Urinary bladder (tissue), 4 donors: ENCODE results near the gene PCNX4. TPM values are rescaled to one million over a fixed set of nuclear protein-coding genes. Genes with fewer than 3 reads are reported as not detected.
"Not testable (repeated sequence)": the region's sequence is repeated elsewhere in the genome, so short reads cannot be mapped to it uniquely, and the experiment has no call there.

Experiments used
- DNase-seq: peaks from one replicate; pipeline ENCODE4 v3.0.0-alpha.2; 2015; ENCODE audit errors: extremely low spot score
- H3K27ac ChIP-seq: one replicate; pipeline ENCODE4 v1.5.1; 2013; ENCODE audit warnings: low read depth, mild to moderate bottlenecking, moderate library complexity
- H3K36me3 ChIP-seq: one replicate; pipeline ENCODE4 v1.6.1; 2013; ENCODE audit warnings: mild to moderate bottlenecking, moderate library complexity; ENCODE audit not compliant: insufficient read depth
- H3K4me1 ChIP-seq: one replicate; pipeline ENCODE4 v1.6.1; 2013; ENCODE audit warnings: mild to moderate bottlenecking, moderate library complexity; ENCODE audit not compliant: insufficient read depth
- H3K4me3 ChIP-seq: one replicate; pipeline ENCODE4 v1.5.1; 2013; ENCODE audit warnings: low read depth, low read length
- WGBS: extraction: QIAGEN DNeasy Blood & Tissue Kit; methylation state at CpG from one replicate; pipeline ENCODE4 v1.1.7; 2013; 5-methylcytosine and 5-hydroxymethylcytosine counted together
- polyA plus RNA-seq: library from polyadenylated mRNA; stranded (reverse); fragments of 200-250 nt; gene quantifications from one replicate; pipeline ENCODE4 v1.2.3, GENCODE V29; 2013
- total RNA-seq: library from RNA; depleted of rRNA; stranded (reverse); fragments of >200 nt; gene quantifications from one replicate; pipeline ENCODE4 v1.2.3, GENCODE V29; 2014
- donor health status: healthy with polysubstance abuse.
- donor health status: healthy.

Gene PCNX4
- total and polyA plus RNA-seq, 2 donors: 15.8 to 128 TPM

DNA sequence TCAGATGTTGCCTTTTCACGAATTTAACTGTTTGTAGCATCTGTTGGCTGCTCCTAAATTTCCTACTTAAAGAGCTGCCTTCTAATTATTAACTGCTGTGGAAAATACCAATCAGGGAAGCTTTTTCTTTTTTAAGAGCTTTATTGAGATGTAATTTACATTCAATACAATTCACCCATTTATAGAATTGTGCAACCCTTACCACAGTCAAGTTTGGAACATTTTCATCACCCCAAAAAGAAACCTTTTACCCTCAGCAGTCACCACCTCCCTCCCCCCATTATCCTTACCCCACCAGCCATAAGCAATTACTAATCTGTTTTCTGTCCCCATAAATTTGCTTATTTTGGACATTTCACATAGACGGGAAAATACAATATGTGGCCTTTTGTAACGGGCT lies 1.4 kb downstream of the PCNX4 start:
- WGBS: 16% methylated on average over 3 of the region's 3 CpGs
- peak overlapping the region; percentile 56 for H3K4me3 ChIP-seq
- DNase-seq: no peak
- H3K27ac ChIP-seq: peak overlapping the region; percentile 94
- no peaks in the 10 kb centered on the region for H3K36me3 ChIP-seq
- H3K4me1 ChIP-seq: no peaks in the 10 kb centered on the region

DNA sequence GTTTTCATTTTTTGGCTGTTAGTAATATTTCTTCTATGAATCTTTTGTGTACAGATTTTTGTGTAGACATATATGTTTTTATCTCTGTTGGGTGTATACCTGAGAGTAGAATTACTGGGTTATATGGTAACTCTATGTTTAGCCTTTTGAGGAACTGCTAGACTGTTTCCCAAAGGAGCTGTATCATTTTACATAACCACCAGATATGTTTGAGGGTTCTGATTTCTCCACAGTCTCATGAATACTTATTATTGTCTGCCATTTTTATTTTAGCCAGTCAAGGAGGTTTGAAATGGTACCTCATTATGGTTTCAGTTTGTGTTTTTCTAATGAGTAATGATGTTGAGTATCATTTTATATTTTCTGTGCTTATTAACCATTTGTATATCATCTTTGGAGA lies 1.9 kb downstream of the PCNX4 start:
- Histone ChIP-seq H3K4me3 (no peak overlapping the region), H3K27ac (no peak overlapping the region), H3K36me3 (no peaks in the 10 kb centered on the region), H3K4me1 (no peaks in the 10 kb centered on the region)
- DNase-seq: no peak

DNA sequence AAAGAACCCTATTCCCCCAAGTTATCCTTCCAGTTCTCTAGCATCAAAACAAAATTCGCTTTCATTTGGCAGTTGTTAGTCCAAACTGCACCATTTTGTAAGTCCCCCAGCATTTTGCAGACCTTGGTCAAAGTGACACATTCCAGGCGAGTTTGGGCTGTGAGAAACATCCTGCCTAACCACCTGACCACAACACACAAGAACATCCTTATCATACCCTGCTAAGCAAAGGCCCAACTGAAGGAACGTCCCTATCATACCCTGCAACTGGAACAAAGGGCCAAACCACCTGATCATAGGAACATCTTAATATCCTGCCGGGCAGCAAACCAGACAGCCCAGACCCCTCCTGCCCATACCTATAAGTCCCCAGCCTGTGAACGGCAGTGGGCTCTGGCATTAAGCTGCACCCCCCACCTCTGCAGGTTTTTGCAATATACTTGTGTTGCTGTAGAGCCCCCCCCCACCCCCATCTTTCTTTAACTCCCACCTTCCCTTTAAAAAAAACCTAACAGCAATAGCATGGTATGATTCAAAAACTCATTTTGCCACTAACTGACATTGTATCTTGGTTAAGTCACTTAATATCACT lies 2.7 kb downstream of the PCNX4 start:
- Histone ChIP-seq H3K4me3 (no peak overlapping the region), H3K36me3 (no peaks in the 10 kb centered on the region), H3K27ac (no peak overlapping the region), H3K4me1 (no peaks in the 10 kb centered on the region)
- no peak for DNase-seq
- WGBS: 51% methylated on average over 5 of the region's 5 CpGs

GRCh38 chr14:60095231-60095630 lies 3.5 kb downstream of the PCNX4 start:
- no peak for DNase-seq
- Histone ChIP-seq H3K27ac (no peak overlapping the region), H3K36me3 (no peaks in the 10 kb centered on the region), H3K4me3 (no peak overlapping the region), H3K4me1 (no peaks in the 10 kb centered on the region)

DNA sequence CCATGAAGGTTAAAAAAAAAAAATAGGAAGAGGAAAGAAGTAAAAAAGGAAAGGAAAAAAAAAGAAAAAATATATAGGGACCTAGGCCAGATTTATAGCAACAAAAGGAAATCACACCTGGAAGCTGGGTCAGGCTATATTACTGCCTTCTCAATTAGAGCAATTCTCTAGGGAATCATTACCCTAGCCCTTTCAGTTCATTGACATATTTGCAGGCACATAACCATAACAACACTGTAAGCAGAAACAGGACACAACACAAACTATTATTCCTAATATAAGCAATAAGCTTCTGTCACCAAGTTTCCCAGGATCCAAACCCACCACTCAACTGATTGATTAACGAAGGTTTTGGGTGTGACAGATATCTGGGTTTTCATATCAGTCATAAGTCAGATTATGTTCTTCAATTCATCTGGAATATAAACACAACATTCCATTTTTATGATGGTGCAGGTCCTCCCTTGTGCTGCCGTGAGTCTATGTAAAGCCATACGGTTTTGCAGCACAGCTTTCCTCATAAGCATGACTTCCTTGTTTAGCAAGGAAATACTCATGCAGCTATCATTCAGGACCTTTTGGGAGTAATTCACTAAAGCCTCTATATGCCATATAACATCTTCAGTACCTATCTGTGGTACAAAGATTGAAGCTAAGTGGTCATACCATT lies 4.2 kb downstream of the PCNX4 start:
- no peak for DNase-seq

DNA sequence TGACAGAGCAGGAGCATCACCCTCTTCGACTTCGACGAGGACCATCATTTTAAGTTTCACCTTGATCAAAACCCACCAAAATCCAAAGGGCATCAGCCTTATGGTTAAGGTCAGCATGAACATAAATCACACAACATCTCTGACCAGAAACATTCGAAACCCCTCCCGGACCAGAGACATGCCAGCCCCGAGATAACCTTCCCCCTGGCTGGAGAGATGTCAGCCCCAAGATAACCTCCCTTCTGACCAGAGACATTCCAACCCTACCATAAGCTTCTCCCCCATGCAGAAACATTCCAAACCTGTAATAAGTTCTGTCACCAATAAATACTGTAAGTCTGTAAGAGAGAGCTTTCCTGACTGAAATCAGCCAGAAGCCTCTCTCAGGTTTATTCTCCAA lies 6.3 kb downstream of the PCNX4 start:
- no peak overlapping the region for H3K4me3 ChIP-seq
- H3K36me3 ChIP-seq: no peaks in the 10 kb centered on the region
- H3K27ac ChIP-seq: no peak overlapping the region
- WGBS: 91% methylated on average over 6 of the region's 6 CpGs
- H3K4me1 ChIP-seq: no peaks in the 10 kb centered on the region
- DNase-seq: no peak

More for the DNA sequence above, 4.2 kb downstream of the PCNX4 start:
- Histone ChIP-seq H3K4me1 (no peaks in the 10 kb centered on the region), H3K27ac (no peak overlapping the region), H3K4me3 (no peak overlapping the region), H3K36me3 (no peaks in the 10 kb centered on the region)
- 43% methylated on average over 3 of the region's 3 CpGs for WGBS

DNA sequence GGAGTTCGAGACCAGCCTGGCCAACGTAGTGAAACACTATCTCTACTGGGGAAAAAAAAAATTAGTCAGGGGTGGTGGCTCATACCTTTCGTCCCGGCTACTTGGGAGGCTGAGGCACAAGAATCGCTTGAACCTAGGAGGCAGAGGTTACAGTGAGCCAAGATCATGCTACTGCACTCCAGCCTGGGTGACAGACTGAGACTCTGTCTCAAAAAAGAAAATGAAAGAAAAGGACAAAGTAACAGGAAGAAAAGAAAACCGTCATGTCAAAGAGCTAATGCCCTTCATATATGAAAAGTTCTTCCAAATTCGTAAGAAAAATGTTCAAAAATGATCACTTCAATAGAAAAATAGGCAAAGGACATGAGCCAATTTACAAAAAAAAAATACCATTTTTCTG lies 8.1 kb downstream of the PCNX4 start:
- not testable (repeated sequence) for H3K4me3 ChIP-seq, H3K4me1 ChIP-seq, H3K36me3 ChIP-seq, DNase-seq, H3K27ac ChIP-seq
- WGBS: 97% methylated on average over 7 of the region's 7 CpGs

GRCh38 chr14:60101786-60102185 lies 10.1 kb downstream of the PCNX4 start:
- 96% methylated on average over 1 of the region's 1 CpG for WGBS
- Histone ChIP-seq H3K36me3 (no peaks in the 10 kb centered on the region), H3K4me3 (no peak overlapping the region), H3K27ac (no peak overlapping the region), H3K4me1 (no peaks in the 10 kb centered on the region)
- DNase-seq: no peak

GRCh38 chr14:60102389-60102788 lies 10.7 kb downstream of the PCNX4 start:
- no peaks in the 10 kb centered on the region for H3K4me1 ChIP-seq
- H3K36me3 ChIP-seq: no peaks in the 10 kb centered on the region
- no peak overlapping the region for H3K4me3 ChIP-seq
- 38% methylated on average over 2 of the region's 2 CpGs for WGBS
- DNase-seq: no peak
- H3K27ac ChIP-seq: no peak overlapping the region

DNA sequence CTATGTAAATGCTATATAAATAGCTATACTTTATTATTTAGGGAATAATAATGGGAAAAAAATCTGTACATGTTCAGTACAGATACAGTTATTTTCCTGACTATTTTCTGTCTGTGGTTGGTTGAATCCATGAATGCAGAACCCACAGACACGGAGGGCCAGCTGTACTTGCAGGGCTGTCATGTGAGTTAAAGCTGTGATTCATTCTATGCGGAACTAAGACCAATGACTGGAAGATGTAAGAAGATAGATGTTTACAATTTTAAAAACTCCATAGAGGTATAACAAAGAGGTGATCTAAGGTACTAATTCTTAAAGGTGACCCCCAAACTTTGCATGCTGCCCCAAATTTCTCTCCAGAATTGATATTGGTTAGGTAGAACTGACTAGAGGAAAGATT lies 14.6 kb downstream of the PCNX4 start:
- Histone ChIP-seq H3K36me3 (no peaks in the 10 kb centered on the region), H3K4me3 (no peak overlapping the region), H3K4me1 (no peaks in the 10 kb centered on the region), H3K27ac (no peak overlapping the region)
- DNase-seq: no peak
- 41% methylated on average over 2 of the region's 2 CpGs for WGBS

- H3K36me3 ChIP-seq: no peaks in the 10 kb centered on the region
- H3K4me3 ChIP-seq: no peak overlapping the region
- H3K4me1 ChIP-seq: no peaks in the 10 kb centered on the region
- WGBS: 75% methylated on average over 4 of the region's 4 CpGs
- DNase-seq: no peak
- no peak overlapping the region for H3K27ac ChIP-seq
Measured at GRCh38 chr14:60107477-60107876, 15.8 kb downstream of the PCNX4 start.

- H3K4me3 ChIP-seq: no peak overlapping the region
- H3K27ac ChIP-seq: no peak overlapping the region
- DNase-seq: no peak
- 93% methylated on average over 2 of the region's 2 CpGs for WGBS
- H3K36me3 ChIP-seq: no peaks in the 10 kb centered on the region
- no peaks in the 10 kb centered on the region for H3K4me1 ChIP-seq
Measured at GRCh38 chr14:60111732-60112131, 20.0 kb downstream of the PCNX4 start.

- no peak for DNase-seq
- H3K27ac ChIP-seq: no peak overlapping the region
- H3K36me3 ChIP-seq: peaks cover 2% of the 10 kb centered on the region
- no peak overlapping the region for H3K4me3 ChIP-seq
- WGBS: 48% methylated on average over 1 of the region's 1 CpG
- H3K4me1 ChIP-seq: no peaks in the 10 kb centered on the region
Measured at GRCh38 chr14:60114881-60115280, 23.2 kb downstream of the PCNX4 start.

- peaks cover 2% of the 10 kb centered on the region for H3K36me3 ChIP-seq
- no peaks in the 10 kb centered on the region for H3K4me1 ChIP-seq
- 43% methylated on average over 4 of the region's 4 CpGs for WGBS
- no peak for DNase-seq
- no peak overlapping the region for H3K27ac ChIP-seq
- H3K4me3 ChIP-seq: no peak overlapping the region
Measured at GRCh38 chr14:60116181-60116580, 24.5 kb downstream of the PCNX4 start.

GRCh38 chr14:60125918-60126317 lies 34.2 kb downstream of the PCNX4 start:
- Histone ChIP-seq H3K4me1 (no peaks in the 10 kb centered on the region), H3K36me3 (peaks cover 5% of the 10 kb centered on the region)
- DNase-seq: no peak

More at GRCh38 chr14:60125918-60126317, 34.2 kb downstream of the PCNX4 start:
- Histone ChIP-seq H3K27ac (no peak overlapping the region), H3K4me3 (no peak overlapping the region)
